Ascending aorta (tissue), 2 donors: Measurements from ENCODE around the gene ZFHX2. TPM values are rescaled to one million over a fixed set of nuclear protein-coding genes. Genes with fewer than 3 reads are reported as not detected.
"Not testable (repeated sequence)": the region's sequence is repeated elsewhere in the genome, so short reads cannot be mapped to it uniquely, and the experiment has no call there.

Source experiments
- DNase-seq, 2 donors: peaks; one replicate each; pipeline ENCODE4 v3.0.0-alpha.2; 2019; ENCODE audit warnings: low spot score in 2 of 2
- H3K27ac ChIP-seq, 2 donors: fragments of 200-600 bp; sonication (generic); one replicate each; pipeline ENCODE4 v1.5.1; 2016 to 2017; ENCODE audit warnings: mild to moderate bottlenecking in 1 of 2
- H3K27me3 ChIP-seq: fragments of 200-600 bp; sonication (generic); one replicate; pipeline ENCODE4 v1.5.1; 2017
- H3K36me3 ChIP-seq, 2 donors: fragments of 200-600 bp; sonication (generic); one replicate each; pipeline ENCODE4 v1.5.1; 2016
- H3K4me1 ChIP-seq, 2 donors: fragments of 200-600 bp; sonication (generic); one replicate each; pipeline ENCODE4 v1.5.1; 2016 to 2017; ENCODE audit warnings: mild to moderate bottlenecking in 1 of 2
- H3K4me3 ChIP-seq, 2 donors: fragments of 200-600 bp; sonication (generic); one replicate each; pipeline ENCODE4 v1.5.1; 2016 to 2017; ENCODE audit warnings: mild to moderate bottlenecking in 1 of 2
- H3K9me3 ChIP-seq, 2 donors: fragments of 200-600 bp; sonication (generic); one replicate each; pipeline ENCODE4 v1.5.1; 2016
- CTCF ChIP-seq, 3 experiments: fragments of 200-600 bp in 2 of 3; fragments of 450-650 bp in 1 of 3; sonication (generic) in 2 of 3; IDR thresholded peaks; one replicate each; pipeline ENCODE4 v1.5.1; 2016 to 2019; ENCODE audit warnings: antibody characterized with exemption in 3 of 3, mild to moderate bottlenecking in 1 of 3, moderate library complexity in 1 of 3
- intact Hi-C: fragments of 100-400 bp; cut with DNase I; formaldehyde crosslinking; loops from one replicate; pipeline ENCODE4 v1.15.1; 2023
- total RNA-seq: library from RNA; depleted of rRNA; stranded (reverse); fragments of >200 nt; gene quantifications from one replicate; pipeline ENCODE4 v1.1.0, GENCODE V29; 2016

Gene ZFHX2
- total RNA-seq, 1 donor from 2014 or later: 1.3 TPM

GRCh38 chr14:23588884-23589598 is 37.5 kb upstream of the ZFHX2 start:
- intact Hi-C loops: no loop called here
- Histone ChIP-seq H3K9me3 (no peaks in the 10 kb centered on the region), H3K36me3 (no peaks in the 10 kb centered on the region), H3K4me3 (no peak overlapping the region), H3K27ac (no peak overlapping the region), H3K4me1 (no peaks in the 10 kb centered on the region), H3K27me3 (no peaks in the 10 kb centered on the region)
- TF ChIP-seq CTCF (IDR thresholded peaks at IDR 0.05): peak; percentile 4 to 34 (median 15)
- peak; percentile 32 to 78 for DNase-seq

GRCh38 chr14:23584527-23585203 is 33.1 kb upstream of the ZFHX2 start:
- intact Hi-C loops, H3K36me3 ChIP-seq, H3K9me3 ChIP-seq, H3K4me3 ChIP-seq, H3K27me3 ChIP-seq, H3K27ac ChIP-seq, DNase-seq, H3K4me1 ChIP-seq: not testable (repeated sequence)

GRCh38 chr14:23583761-23584526 is 32.4 kb upstream of the ZFHX2 start:
- H3K27me3 ChIP-seq, DNase-seq, intact Hi-C loops, H3K4me1 ChIP-seq, H3K27ac ChIP-seq, H3K36me3 ChIP-seq, H3K9me3 ChIP-seq, H3K4me3 ChIP-seq: not testable (repeated sequence)

- intact Hi-C loops: no loop called here
- Histone ChIP-seq H3K4me1 (no peaks in the 10 kb centered on the region), H3K36me3 (no peaks in the 10 kb centered on the region), H3K4me3 (no peak overlapping the region), H3K27ac (no peak overlapping the region), H3K9me3 (no peaks in the 10 kb centered on the region), H3K27me3 (no peaks in the 10 kb centered on the region)
- TF ChIP-seq CTCF (IDR thresholded peaks at IDR 0.05): no peak
- DNase-seq: no peak
These were observed 31.6 kb upstream of the ZFHX2 start for GRCh38 chr14:23582906-23583760.

GRCh38 chr14:23580948-23581281 is 29.4 kb upstream of the ZFHX2 start:
- Histone ChIP-seq H3K4me1 (peaks cover 3 to 4% of the 10 kb centered on the region in 2 donors), H3K9me3 (no peaks in the 10 kb centered on the region), H3K36me3 (no peaks in the 10 kb centered on the region), H3K4me3 (no peak overlapping the region), H3K27ac (no peak overlapping the region), H3K27me3 (peaks cover 16% of the 10 kb centered on the region)
- no peak for DNase-seq
- intact Hi-C loops: no loop called here
- TF ChIP-seq CTCF (IDR thresholded peaks at IDR 0.05): no peak

- H3K27ac ChIP-seq: no peak overlapping the region
- H3K36me3 ChIP-seq: no peaks in the 10 kb centered on the region
- TF ChIP-seq CTCF (IDR thresholded peaks at IDR 0.05): no peak
- peaks cover 22% of the 10 kb centered on the region for H3K27me3 ChIP-seq
- H3K9me3 ChIP-seq: no peaks in the 10 kb centered on the region
- H3K4me1 ChIP-seq: peaks cover 3 to 4% of the 10 kb centered on the region in 2 donors
- intact Hi-C loops: no loop called here
- no peak for DNase-seq
- no peak overlapping the region for H3K4me3 ChIP-seq
These were observed 28.8 kb upstream of the ZFHX2 start for GRCh38 chr14:23580152-23580926.
